Activated naive CD4-positive, alpha-beta T cell treated with anti-CD3 and anti-CD28 coated beads for 36 hours (primary cell): ENCODE results near the gene SLC27A4. TPM values are rescaled to one million over a fixed set of nuclear protein-coding genes. Genes with fewer than 3 reads are reported as not detected.
"Not testable (repeated sequence)": the region's sequence is repeated elsewhere in the genome, so short reads cannot be mapped to it uniquely, and the experiment has no call there.

ENCODE experiments used
- CTCF ChIA-PET: fragments of 350-600 bp; sonication (Branson Sonifier 250); formaldehyde crosslinking; loops from one replicate; lab custom pipeline; 2021; ENCODE audit warnings: antibody characterized with exemption; lab: Charles Lee
- DNase-seq: peaks from one replicate; pipeline ENCODE4 v3.0.0-alpha.2; 2020
- H3K27ac Mint-ChIP-seq: one replicate; pipeline ENCODE4 v1.8.0; 2021; ENCODE audit warnings: mild to moderate bottlenecking, mixed read lengths
- H3K27me3 Mint-ChIP-seq: one replicate; pipeline ENCODE4 v1.8.0; 2021; ENCODE audit warnings: low read depth, mixed read lengths
- H3K36me3 Mint-ChIP-seq: one replicate; pipeline ENCODE4 v1.8.0; 2021; ENCODE audit warnings: low read depth, mixed read lengths
- H3K4me1 Mint-ChIP-seq: one replicate; pipeline ENCODE4 v1.8.0; 2021; ENCODE audit warnings: low read depth, mixed read lengths
- H3K4me3 Mint-ChIP-seq: one replicate; pipeline ENCODE4 v1.8.0; 2021; ENCODE audit warnings: mild to moderate bottlenecking, moderate library complexity, mixed read lengths
- H3K9me3 Mint-ChIP-seq: one replicate; pipeline ENCODE4 v1.8.0; 2021; ENCODE audit warnings: mixed read lengths
- intact Hi-C: fragments of 100-400 bp; cut with micrococcal nuclease; formaldehyde crosslinking; loops from one replicate; pipeline ENCODE4 v1.15.1; 2023
- total RNA-seq, 2 experiments: library from RNA; stranded (reverse); gene quantifications; one replicate each; pipeline ENCODE4 v1.2.3, GENCODE V29; 2021

SLC27A4 gene
- total RNA-seq, 2 experiments from 2014 or later: 5.7 to 6.8 TPM

DNA sequence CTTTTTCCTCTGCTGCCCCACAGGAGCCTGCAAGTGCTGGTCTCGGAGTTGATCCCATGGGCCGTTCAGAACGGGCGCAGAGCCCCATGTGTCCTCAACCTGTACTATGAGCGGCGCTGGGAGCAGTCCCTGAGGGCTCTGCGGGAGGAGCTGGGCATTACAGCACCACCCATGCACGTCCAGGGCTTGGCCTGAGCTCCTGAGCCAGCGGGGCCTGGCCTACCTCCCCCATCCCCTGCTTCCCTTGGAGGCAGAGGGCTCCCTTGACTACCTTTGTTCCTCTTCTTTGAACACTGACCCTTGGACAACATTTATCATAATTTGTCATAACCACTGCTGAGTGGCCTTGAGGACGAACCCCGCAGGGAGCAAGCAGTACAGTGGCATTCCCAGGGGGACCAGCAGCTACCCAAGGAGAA lies 6.9 kb upstream of the SLC27A4 start:
- Mint-ChIP-seq H3K9me3 (no peaks in the 10 kb centered on the region), H3K4me1 (no peaks in the 10 kb centered on the region), H3K36me3 (peaks cover 4% of the 10 kb centered on the region), H3K27ac (no peak overlapping the region), H3K4me3 (no peak overlapping the region), H3K27me3 (no peaks in the 10 kb centered on the region)
- intact Hi-C loops: no loop called here
- DNase-seq: no peak
- CTCF ChIA-PET: no interaction called here

DNA sequence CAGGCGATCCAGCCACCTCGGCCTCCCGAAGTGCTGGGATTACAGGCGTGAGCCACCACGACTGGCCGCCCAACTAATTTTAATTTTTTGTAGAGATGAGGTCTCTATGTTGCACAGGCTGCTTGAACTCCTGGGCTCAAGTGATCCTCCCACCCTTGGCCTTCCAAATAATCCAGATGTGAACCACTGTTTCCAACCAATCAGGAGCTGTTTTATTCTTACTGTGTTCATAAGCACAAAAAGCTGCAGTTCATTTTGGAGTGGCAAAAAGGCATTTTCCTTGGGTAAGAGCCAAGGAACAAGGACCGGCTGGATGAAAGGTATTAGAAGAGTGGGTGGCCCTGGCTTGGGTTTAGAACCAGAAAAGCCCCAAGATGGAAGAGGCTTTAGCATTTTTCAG lies 5.2 kb upstream of the SLC27A4 start:
- H3K9me3 Mint-ChIP-seq: no peaks in the 10 kb centered on the region
- CTCF ChIA-PET: interaction anchor here (1.3 kb wide), 2 partner anchors 27 to 40 kb away, joined by 3 to 7 read pairs; no protein-coding TSS in a partner anchor
- H3K27ac Mint-ChIP-seq: no peak overlapping the region
- no peak for DNase-seq
- intact Hi-C loops: no loop called here
- no peaks in the 10 kb centered on the region for H3K4me1 Mint-ChIP-seq
- H3K36me3 Mint-ChIP-seq: peaks cover 2% of the 10 kb centered on the region
- H3K4me3 Mint-ChIP-seq: no peak overlapping the region
- no peaks in the 10 kb centered on the region for H3K27me3 Mint-ChIP-seq

DNA sequence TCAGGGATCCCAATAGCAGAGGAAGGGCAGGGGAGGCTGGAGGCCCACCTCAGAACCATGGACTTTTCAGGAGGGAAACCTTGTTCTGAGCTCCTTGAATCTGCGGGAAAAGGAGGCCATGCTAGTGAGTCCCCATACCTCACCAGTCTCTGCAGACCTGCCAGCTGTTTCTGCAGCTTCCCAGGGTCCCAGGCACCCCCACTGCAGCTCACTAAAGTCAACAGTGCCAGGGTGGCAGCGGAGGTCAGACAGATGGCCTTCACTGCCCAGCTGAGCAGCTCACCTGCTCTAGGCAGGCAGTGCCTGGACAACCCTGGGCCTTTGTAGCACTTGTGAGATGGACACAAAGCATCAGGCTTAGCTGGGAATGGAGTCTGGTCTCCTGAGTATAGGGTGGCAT lies 4.4 kb upstream of the SLC27A4 start:
- Mint-ChIP-seq H3K27me3 (no peaks in the 10 kb centered on the region), H3K9me3 (no peaks in the 10 kb centered on the region), H3K27ac (no peak overlapping the region), H3K4me1 (no peaks in the 10 kb centered on the region), H3K36me3 (peaks cover 2% of the 10 kb centered on the region), H3K4me3 (no peak overlapping the region)
- no peak for DNase-seq
- intact Hi-C loops: no loop called here
- CTCF ChIA-PET: interaction anchor here (0.6 to 1.3 kb wide), 3 partner anchors 41 to 80 kb away, joined by 3 to 4 read pairs (median 3); no protein-coding TSS in a partner anchor

DNA sequence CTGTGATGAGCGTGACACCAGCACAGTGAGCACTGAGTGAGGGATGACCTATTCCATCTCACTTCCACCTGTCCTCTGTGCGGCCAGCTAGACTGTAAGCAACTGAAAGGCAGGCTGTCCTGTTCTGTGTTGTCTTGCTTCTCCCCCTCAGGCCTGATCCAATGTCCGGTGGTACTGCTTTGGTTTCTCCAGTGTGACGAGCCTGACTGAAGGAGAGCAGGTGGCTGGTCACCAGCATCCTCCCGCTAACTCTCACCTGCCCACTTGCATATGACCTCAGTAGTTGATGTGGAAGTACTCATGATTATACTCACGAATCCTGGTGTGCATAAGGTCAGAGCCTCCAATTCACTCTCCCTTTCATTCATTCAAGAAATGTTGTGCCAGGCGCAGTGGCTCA lies 2.4 kb upstream of the SLC27A4 start:
- intact Hi-C loops: no loop called here
- H3K4me1 Mint-ChIP-seq: peaks cover 5% of the 10 kb centered on the region

DNA sequence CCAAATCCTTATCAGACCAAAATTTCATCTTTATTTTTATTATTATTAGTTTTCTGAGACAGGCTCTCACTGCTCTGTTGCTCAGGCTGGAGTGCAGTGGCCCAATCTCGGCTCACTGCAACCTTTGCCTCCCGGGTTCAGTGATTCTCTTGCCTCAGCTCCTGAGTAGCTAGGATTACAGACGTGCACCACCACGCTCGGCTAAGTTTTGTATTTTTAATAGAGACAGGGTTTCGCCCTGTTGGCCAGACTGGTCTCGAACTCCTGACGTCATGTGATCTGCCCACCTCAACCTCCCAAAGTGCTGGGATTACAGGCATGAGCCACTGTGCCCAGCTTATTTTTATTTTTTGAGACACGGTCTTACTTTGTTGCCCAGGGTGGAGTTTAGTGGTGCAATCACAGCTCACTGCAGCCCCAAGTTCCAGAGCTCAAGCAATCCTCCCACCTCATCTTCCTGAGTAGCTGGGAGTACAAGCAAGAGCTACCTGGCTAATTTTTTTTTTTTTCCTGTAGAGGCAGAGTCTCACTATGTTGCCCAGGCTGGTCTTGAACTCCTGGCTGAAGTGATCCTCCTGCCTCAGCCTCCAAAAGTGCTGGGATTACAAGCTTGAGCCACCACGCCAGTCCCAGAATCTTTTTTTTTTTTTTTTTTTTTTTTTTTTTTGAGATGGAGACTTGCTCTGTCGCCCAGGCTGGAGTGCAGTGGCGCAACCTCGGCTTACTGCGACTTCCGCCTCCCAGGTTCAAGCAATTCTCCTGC lies 1.3 kb upstream of the SLC27A4 start:
- intact Hi-C loops, H3K9me3 Mint-ChIP-seq, H3K36me3 Mint-ChIP-seq, H3K27me3 Mint-ChIP-seq, H3K27ac Mint-ChIP-seq, H3K4me1 Mint-ChIP-seq, DNase-seq: not testable (repeated sequence)
- peak overlapping the region; percentile 93 for H3K4me3 Mint-ChIP-seq
- CTCF ChIA-PET: interaction anchor here (0.6 to 1.1 kb wide), 2 partner anchors 44 to 136 kb away, joined by 3 to 4 read pairs; no protein-coding TSS in a partner anchor

More for the DNA sequence above, 2.4 kb upstream of the SLC27A4 start:
- no peaks in the 10 kb centered on the region for H3K27me3 Mint-ChIP-seq
- no peak overlapping the region for H3K4me3 Mint-ChIP-seq
- H3K36me3 Mint-ChIP-seq: no peaks in the 10 kb centered on the region
- no peak overlapping the region for H3K27ac Mint-ChIP-seq
- no peaks in the 10 kb centered on the region for H3K9me3 Mint-ChIP-seq
- no peak for DNase-seq
- CTCF ChIA-PET: interaction anchor here (0.7 kb wide), 1 partner anchor 689 kb away, joined by 4 read pairs; no protein-coding TSS in a partner anchor

DNA sequence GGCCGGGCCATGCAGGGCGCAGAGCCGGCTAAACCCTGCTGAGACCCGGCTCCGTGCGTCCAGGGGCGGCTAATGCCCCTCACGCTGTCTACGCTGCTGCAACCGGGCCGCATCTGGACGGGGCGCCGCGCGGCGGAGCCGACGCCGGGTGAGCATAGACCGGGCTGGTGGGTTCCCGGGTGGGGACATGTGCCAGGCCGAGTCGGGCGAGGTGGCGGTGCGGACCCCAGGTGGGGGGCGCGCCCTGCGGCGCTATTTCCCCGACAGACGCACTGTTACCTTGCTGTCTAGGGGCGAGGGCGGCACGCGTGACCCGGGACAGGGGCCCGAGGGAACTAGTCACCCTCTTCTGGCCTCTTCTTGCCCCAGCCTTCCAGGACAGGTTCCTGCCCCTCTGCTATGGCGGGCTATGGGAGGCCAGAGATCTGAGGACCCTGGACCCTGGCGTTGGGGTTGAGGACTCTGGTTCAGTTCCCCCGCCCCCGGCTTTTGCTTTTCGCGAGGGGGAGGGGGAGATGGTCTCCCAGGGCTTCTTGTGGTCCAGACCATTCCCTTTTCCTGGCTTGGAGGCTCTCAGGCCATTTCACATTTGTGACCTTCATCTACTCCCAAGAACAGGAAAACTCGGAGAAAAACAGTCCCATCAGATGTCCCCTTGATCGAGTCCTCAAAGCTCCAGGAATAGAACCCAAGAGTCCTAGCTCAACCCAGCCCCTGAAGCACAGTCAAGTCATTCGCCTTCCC lies 536 bp downstream of the SLC27A4 start:
- H3K9me3 Mint-ChIP-seq: no peaks in the 10 kb centered on the region
- peaks cover 5% of the 10 kb centered on the region for H3K4me1 Mint-ChIP-seq
- H3K4me3 Mint-ChIP-seq: peak overlapping the region; percentile 93
- no peaks in the 10 kb centered on the region for H3K27me3 Mint-ChIP-seq
- CTCF ChIA-PET: interaction anchor here (0.6 to 1.5 kb wide), 18 partner anchors 9 to 950 kb away, joined by 3 to 11 read pairs (median 4); partner anchors contain the start of genes GOLGA2, SWI5 and URM1
- H3K36me3 Mint-ChIP-seq: peaks cover 4% of the 10 kb centered on the region
- intact Hi-C loops: loop anchor here (1.0 to 10.0 kb wide), 10 partner anchors 19 to 1484 kb away; partner anchors contain the start of genes COQ4, GOLGA2, ODF2 and SWI5
- DNase-seq: peak; percentile 8
- H3K27ac Mint-ChIP-seq: peak overlapping the region; percentile 59

DNA sequence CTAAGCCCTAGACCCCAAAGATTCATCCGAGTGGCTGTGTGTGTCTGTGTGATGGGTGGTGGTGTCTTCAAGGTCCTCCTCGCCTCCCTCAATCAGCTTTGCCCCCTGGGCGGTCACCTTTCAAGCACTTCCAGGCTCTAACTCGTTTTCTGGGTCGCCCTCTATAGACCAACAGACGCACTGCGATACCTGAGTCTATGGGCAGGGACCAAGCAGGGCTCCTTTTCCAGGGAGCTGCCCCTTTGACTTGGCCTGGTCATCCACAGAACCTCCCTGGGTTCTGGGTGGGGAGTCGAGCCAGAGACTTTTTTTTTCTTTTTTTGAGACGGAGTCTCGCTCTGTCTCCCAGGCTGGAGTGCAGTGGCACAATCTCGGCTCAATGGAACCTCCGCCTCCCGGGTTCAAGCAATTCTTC lies 1.1 kb downstream of the SLC27A4 start:
- CTCF ChIA-PET: interaction anchor here (0.5 to 1.5 kb wide), 22 partner anchors 8 to 949 kb away, joined by 3 to 11 read pairs (median 4); partner anchors contain the start of genes GOLGA2, SWI5 and URM1
- Mint-ChIP-seq H3K4me3 (peak overlapping the region; percentile 93), H3K9me3 (no peaks in the 10 kb centered on the region), H3K36me3 (peaks cover 4% of the 10 kb centered on the region), H3K4me1 (peaks cover 5% of the 10 kb centered on the region), H3K27me3 (no peaks in the 10 kb centered on the region), H3K27ac (peak overlapping the region; percentile 59)
- intact Hi-C loops: loop anchor here (1.0 to 10.0 kb wide), 8 partner anchors 46 to 1483 kb away; partner anchors contain the start of genes GOLGA2, ODF2, SWI5 and TOR1A
- DNase-seq: peak; percentile 83

DNA sequence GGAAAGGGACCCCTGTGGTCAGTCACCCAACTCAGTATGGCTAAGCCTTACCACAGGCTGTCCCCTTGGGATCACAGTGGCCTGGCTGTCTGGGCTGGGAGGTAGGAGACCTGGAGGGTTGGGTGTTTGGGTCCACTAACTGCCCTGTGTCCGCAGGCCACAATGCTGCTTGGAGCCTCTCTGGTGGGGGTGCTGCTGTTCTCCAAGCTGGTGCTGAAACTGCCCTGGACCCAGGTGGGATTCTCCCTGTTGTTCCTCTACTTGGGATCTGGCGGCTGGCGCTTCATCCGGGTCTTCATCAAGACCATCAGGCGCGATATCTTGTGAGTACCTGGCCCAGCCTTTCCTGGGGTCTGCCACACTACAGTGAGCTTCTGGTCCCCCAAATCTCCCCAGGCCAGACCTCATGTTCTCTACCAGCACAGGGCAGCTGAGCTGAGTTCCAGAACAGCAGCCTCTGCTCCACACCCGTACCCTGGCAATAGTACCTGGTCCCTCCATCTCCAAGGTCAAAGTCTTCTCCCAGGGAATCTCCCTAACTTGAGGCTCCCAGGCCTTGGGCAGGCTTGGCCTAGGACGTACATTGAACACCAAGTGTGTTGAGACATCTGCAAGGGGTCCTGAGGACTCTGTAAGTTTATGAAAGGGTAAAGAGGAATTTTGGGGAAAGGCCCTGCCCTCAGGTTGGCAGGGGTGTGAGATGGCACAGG lies 2.8 kb downstream of the SLC27A4 start:
- Mint-ChIP-seq H3K4me1 (peaks cover 5% of the 10 kb centered on the region), H3K9me3 (no peaks in the 10 kb centered on the region), H3K36me3 (peaks cover 9% of the 10 kb centered on the region), H3K27me3 (no peaks in the 10 kb centered on the region), H3K27ac (no peak overlapping the region), H3K4me3 (no peak overlapping the region)
- CTCF ChIA-PET: no interaction called here
- DNase-seq: no peak
- intact Hi-C loops: loop anchor here (10.0 kb wide), 1 partner anchor 1482 kb away; the partner anchor contains the start of gene TOR1A

DNA sequence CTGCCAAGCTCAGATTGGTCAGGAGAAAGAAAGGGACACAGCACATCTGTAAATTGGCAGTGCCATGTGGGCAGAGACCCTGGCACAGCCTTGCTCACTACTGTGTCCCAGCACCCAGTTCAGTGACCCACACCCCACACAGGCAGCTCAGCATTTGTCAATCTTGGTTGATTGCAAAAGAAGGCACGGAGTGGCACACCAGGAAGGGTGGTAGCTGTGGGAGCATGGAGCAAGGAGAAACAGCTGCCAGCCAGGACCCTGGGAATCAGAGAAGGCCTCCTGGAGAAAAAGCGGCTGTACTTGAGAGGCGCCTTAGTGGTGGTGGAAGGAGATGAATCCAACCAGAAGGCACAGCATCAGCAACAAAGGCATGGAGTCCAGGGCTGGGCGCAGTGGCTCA lies 3.5 kb downstream of the SLC27A4 start:
- CTCF ChIA-PET: interaction anchor here (0.6 kb wide), 1 partner anchor 19 kb away, joined by 3 read pairs; no protein-coding TSS in a partner anchor
- no peak overlapping the region for H3K4me3 Mint-ChIP-seq
- H3K9me3 Mint-ChIP-seq: no peaks in the 10 kb centered on the region
- peaks cover 5% of the 10 kb centered on the region for H3K4me1 Mint-ChIP-seq
- DNase-seq: no peak
- H3K27me3 Mint-ChIP-seq: no peaks in the 10 kb centered on the region
- H3K36me3 Mint-ChIP-seq: peaks cover 9% of the 10 kb centered on the region
- H3K27ac Mint-ChIP-seq: no peak overlapping the region
- intact Hi-C loops: loop anchor here (10.0 kb wide), 1 partner anchor 1481 kb away; the partner anchor contains the start of gene TOR1A

DNA sequence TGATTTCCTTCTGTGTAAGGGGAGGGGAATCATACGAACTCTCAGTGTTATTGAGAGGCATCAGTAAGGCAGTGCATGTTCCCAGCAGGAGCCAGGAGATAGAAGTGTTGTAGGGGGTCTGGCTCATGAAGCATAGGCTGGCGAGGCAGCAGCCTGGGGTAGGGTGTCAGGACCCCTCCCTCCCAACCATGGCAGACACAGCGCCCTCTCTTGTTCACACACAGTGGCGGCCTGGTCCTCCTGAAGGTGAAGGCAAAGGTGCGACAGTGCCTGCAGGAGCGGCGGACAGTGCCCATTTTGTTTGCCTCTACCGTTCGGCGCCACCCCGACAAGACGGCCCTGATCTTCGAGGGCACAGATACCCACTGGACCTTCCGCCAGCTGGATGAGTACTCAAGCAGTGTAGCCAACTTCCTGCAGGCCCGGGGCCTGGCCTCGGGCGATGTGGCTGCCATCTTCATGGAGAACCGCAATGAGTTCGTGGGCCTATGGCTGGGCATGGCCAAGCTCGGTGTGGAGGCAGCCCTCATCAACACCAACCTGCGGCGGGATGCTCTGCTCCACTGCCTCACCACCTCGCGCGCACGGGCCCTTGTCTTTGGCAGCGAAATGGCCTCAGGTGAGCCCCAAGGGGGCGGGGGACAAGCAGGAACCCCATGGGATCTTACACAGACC lies 4.7 kb downstream of the SLC27A4 start:
- no peaks in the 10 kb centered on the region for H3K9me3 Mint-ChIP-seq
- H3K36me3 Mint-ChIP-seq: peaks cover 11% of the 10 kb centered on the region
- H3K27me3 Mint-ChIP-seq: no peaks in the 10 kb centered on the region
- CTCF ChIA-PET: interaction anchor here (0.6 to 0.7 kb wide), 3 partner anchors 19 to 71 kb away, joined by 3 to 4 read pairs (median 4); no protein-coding TSS in a partner anchor
- H3K4me3 Mint-ChIP-seq: no peak overlapping the region
- DNase-seq: no peak
- intact Hi-C loops: loop anchor here (10.0 kb wide), 1 partner anchor 1480 kb away; the partner anchor contains the start of gene TOR1A
- H3K4me1 Mint-ChIP-seq: peaks cover 5% of the 10 kb centered on the region
- no peak overlapping the region for H3K27ac Mint-ChIP-seq

DNA sequence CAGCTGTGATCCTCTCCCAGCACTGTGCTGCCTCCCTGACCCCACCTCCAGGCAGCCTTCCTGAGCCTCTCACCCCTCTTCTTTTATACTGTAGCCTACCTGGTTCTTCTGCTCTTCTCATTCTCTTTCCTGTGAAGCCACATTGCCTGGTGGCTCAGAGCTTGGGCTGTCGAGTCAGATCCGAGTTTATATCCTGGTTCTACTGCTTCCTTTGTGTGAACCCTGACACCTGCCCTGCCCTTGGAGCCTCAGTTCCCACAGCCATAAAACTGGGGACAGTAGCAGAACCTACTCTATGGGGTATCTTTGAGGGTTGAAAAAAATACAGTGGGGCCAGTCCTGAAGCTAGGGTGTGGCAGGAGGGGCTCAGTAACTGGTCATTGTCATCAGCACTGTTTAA lies 8.8 kb downstream of the SLC27A4 start:
- H3K27me3 Mint-ChIP-seq: no peaks in the 10 kb centered on the region
- intact Hi-C loops: loop anchor here (10.0 kb wide), 1 partner anchor 1476 kb away; the partner anchor contains the start of gene TOR1A
- CTCF ChIA-PET: interaction anchor here (0.6 to 1.0 kb wide), 2 partner anchors 8 to 237 kb away, joined by 3 to 4 read pairs; no protein-coding TSS in a partner anchor
- H3K27ac Mint-ChIP-seq: peak overlapping the region; percentile 2
- H3K4me1 Mint-ChIP-seq: no peaks in the 10 kb centered on the region
- peaks cover 17% of the 10 kb centered on the region for H3K36me3 Mint-ChIP-seq
- DNase-seq: no peak
- no peaks in the 10 kb centered on the region for H3K9me3 Mint-ChIP-seq
- H3K4me3 Mint-ChIP-seq: no peak overlapping the region
